ENCODE measurements around the gene ABHD16A. TPM values are rescaled to one million over a fixed set of nuclear protein-coding genes. Genes with fewer than 3 reads are reported as not detected.
A peak's percentile ranks its signal among the peaks of the same experiment; 100 is the strongest.

ABHD16A gene
- total and polyA plus RNA-seq, 2 of the 13 experiments (the other 11 are each of a cell fraction or from before 2014, with no cell fraction given) = 43.5 to 45.4 TPM

- TF ChIP-seq, protein P1, sequence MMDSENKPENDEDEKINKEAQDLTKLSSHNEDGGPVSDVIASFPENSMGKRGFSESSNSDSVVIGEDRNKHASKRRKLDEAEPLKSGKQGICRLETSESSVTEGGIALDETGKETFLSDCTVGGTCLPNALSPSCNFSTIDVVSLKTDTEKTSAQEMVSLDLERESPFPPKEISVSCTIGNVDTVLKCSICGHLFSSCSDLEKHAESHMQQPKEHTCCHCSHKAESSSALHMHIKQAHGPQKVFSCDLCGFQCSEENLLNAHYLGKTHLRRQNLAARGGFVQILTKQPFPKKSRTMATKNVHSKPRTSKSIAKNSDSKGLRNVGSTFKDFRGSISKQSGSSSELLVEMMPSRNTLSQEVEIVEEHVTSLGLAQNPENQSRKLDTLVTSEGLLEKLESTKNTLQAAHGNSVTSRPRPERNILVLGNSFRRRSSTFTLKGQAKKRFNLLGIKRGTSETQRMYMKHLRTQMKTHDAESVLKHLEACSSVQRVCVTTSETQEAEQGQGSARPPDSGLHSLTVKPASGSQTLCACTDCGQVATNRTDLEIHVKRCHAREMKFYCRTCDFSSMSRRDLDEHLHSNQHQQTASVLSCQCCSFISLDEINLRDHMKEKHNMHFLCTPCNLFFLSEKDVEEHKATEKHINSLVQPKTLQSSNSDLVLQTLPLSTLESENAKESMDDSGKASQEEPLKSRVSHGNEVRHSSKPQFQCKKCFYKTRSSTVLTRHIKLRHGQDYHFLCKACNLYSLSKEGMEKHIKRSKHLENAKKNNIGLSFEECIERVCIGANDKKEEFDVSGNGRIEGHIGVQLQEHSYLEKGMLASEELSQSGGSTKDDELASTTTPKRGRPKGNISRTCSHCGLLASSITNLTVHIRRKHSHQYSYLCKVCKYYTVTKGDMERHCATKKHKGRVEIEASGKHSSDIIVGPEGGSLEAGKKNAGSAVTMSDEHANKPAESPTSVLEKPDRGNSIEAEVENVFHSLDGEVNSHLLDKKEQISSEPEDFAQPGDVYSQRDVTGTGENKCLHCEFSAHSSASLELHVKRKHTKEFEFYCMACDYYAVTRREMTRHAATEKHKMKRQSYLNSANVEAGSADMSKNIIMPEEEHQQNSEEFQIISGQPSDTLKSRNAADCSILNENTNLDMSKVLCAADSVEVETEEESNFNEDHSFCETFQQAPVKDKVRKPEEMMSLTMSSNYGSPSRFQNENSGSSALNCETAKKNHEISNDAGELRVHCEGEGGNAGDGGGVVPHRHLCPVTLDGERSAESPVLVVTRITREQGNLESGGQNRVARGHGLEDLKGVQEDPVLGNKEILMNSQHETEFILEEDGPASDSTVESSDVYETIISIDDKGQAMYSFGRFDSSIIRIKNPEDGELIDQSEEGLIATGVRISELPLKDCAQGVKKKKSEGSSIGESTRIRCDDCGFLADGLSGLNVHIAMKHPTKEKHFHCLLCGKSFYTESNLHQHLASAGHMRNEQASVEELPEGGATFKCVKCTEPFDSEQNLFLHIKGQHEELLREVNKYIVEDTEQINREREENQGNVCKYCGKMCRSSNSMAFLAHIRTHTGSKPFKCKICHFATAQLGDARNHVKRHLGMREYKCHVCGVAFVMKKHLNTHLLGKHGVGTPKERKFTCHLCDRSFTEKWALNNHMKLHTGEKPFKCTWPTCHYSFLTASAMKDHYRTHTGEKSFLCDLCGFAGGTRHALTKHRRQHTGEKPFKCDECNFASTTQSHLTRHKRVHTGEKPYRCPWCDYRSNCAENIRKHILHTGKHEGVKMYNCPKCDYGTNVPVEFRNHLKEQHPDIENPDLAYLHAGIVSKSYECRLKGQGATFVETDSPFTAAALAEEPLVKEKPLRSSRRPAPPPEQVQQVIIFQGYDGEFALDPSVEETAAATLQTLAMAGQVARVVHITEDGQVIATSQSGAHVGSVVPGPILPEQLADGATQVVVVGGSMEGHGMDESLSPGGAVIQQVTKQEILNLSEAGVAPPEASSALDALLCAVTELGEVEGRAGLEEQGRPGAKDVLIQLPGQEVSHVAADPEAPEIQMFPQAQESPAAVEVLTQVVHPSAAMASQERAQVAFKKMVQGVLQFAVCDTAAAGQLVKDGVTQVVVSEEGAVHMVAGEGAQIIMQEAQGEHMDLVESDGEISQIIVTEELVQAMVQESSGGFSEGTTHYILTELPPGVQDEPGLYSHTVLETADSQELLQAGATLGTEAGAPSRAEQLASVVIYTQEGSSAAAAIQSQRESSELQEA (CRISPR knock-in tag; IDR thresholded peaks at IDR 0.05; ENCODE audit: not compliant biosample characterization) = peak; percentile 95
- no peak for TF ChIP-seq NFE2 (CRISPR knock-in tag; IDR thresholded peaks at IDR 0.05)
- TF ChIP-seq SETDB1 (CRISPR knock-in tag; IDR thresholded peaks at IDR 0.05; ENCODE audit: borderline replicate concordance) = no peak
- TF ChIP-seq, protein P2, sequence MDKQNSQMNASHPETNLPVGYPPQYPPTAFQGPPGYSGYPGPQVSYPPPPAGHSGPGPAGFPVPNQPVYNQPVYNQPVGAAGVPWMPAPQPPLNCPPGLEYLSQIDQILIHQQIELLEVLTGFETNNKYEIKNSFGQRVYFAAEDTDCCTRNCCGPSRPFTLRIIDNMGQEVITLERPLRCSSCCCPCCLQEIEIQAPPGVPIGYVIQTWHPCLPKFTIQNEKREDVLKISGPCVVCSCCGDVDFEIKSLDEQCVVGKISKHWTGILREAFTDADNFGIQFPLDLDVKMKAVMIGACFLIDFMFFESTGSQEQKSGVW (CRISPR knock-in tag; IDR thresholded peaks at IDR 0.05; ENCODE audit: borderline replicate concordance) = no peak
- TF ChIP-seq, protein P3, sequence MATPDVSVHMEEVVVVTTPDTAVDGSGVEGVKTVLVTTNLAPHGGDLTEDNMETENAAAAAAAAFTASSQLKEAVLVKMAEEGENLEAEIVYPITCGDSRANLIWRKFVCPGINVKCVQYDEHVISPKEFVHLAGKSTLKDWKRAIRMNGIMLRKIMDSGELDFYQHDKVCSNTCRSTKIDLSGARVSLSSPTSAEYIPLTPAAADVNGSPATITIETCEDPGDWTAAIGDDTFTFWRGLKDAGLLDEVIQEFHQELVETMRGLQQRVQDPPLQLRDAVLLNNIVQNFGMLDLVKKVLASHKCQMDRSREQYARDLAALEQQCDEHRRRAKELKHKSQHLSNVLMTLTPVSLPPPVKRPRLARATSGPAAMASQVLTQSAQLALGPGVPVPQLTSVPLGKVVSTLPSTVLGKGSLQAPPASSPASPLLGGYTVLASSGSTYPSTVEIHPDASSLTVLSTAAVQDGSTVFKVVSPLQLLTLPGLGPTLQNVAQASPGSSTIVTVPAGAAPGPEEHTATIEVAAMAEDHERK (CRISPR knock-in tag; IDR thresholded peaks at IDR 0.05; ENCODE audit: low read depth) = no peak
- no peak; the same call in 1 of the 2 replicates for TF ChIP-seq IRF2 (CRISPR knock-in tag; IDR thresholded peaks at IDR 0.05)
- TF ChIP-seq BATF2 (CRISPR knock-in tag; IDR thresholded peaks at IDR 0.05) = peak; percentile 100
- TF ChIP-seq ZBTB20 (CRISPR knock-in tag; IDR thresholded peaks at IDR 0.05; ENCODE audit: borderline replicate concordance, low read depth) = 0 out of 2 replicates have a peak, but pooled peaks have one; percentile 57
- no peak; the same call in 1 of the 2 replicates for TF ChIP-seq ZNF780A (CRISPR knock-in tag; IDR thresholded peaks at IDR 0.05)
- TF ChIP-seq ZNF577 (CRISPR knock-in tag; IDR thresholded peaks at IDR 0.05; ENCODE audit: borderline replicate concordance, low read depth) = no peak
- peak; percentile 99 for TF ChIP-seq MXD3 (CRISPR knock-in tag; IDR thresholded peaks at IDR 0.05)
- TF ChIP-seq ZNF7 (CRISPR knock-in tag; IDR thresholded peaks at IDR 0.05) = no peak
- TF ChIP-seq NFATC3 (CRISPR knock-in tag; IDR thresholded peaks at IDR 0.05) = peak; percentile 90
- no peak; the same call in 1 of the 2 replicates for TF ChIP-seq ZNF180 (CRISPR knock-in tag; IDR thresholded peaks at IDR 0.05; ENCODE audit: borderline replicate concordance, low read depth)
- TF ChIP-seq GLI4 (CRISPR knock-in tag; IDR thresholded peaks at IDR 0.05; ENCODE audit: borderline replicate concordance) = peak; percentile 94
- peak; percentile 91 for TF ChIP-seq STAT5B (CRISPR knock-in tag; IDR thresholded peaks at IDR 0.05)
- TF ChIP-seq ZNF432 (CRISPR knock-in tag; IDR thresholded peaks at IDR 0.05; ENCODE audit: borderline replicate concordance) = no peak
Measured at GRCh38 chr6:31739639-31740396, 36.7 kb upstream of the ABHD16A start, which contains the start of gene MSH5 (continued).
